H9 (cell line): ENCODE results near the gene UQCR11. TPM values are rescaled to one million over a fixed set of nuclear protein-coding genes. Genes with fewer than 3 reads are reported as not detected.

Experiments
- DNase-seq: peaks from one replicate; pipeline ENCODE4 v3.0.0-alpha.2; 2017
- H2AFZ ChIP-seq: one replicate; pipeline ENCODE4 v1.6.1; 2013; ENCODE audit warnings: mild to moderate bottlenecking, low read length, control low read depth, moderate library complexity
- H2AK5ac ChIP-seq: 2 replicates; pipeline ENCODE4 v1.6.1; 2013; ENCODE audit warnings: low read length, control low read depth, mixed read lengths; ENCODE audit not compliant: insufficient read length
- H2BK120ac ChIP-seq: one replicate; pipeline ENCODE4 v1.6.1; 2013; ENCODE audit warnings: low read depth, mild to moderate bottlenecking, low read length, control low read depth, inconsistent platforms; ENCODE audit not compliant: poor library complexity, severe bottlenecking
- H2BK12ac ChIP-seq: 2 replicates; pipeline ENCODE4 v1.6.1; 2013; ENCODE audit warnings: low read length, control low read depth, mixed read lengths, low read depth; ENCODE audit not compliant: insufficient read length
- H2BK15ac ChIP-seq: 2 replicates; pipeline ENCODE4 v1.6.1; 2013; ENCODE audit warnings: low read depth, low read length, control low read depth
- H2BK20ac ChIP-seq: one replicate; pipeline ENCODE4 v1.6.1; 2013; ENCODE audit warnings: low read depth, mild to moderate bottlenecking, low read length, control low read depth, inconsistent platforms; ENCODE audit not compliant: poor library complexity, severe bottlenecking
- H2BK5ac ChIP-seq: 2 replicates; pipeline ENCODE4 v1.6.1; 2013; ENCODE audit warnings: low read length, control low read depth, mixed read lengths; ENCODE audit not compliant: insufficient read length
- H3K14ac ChIP-seq: 2 replicates; pipeline ENCODE4 v1.6.1; 2013; ENCODE audit warnings: low read length, control low read depth; ENCODE audit not compliant: insufficient read depth
- H3K18ac ChIP-seq: 2 replicates; pipeline ENCODE4 v1.6.1; 2013; ENCODE audit warnings: low read depth, mild to moderate bottlenecking, mixed read lengths, low read length, control low read depth; ENCODE audit not compliant: insufficient read length
- H3K23ac ChIP-seq: 2 replicates; pipeline ENCODE4 v1.6.1; 2013; ENCODE audit warnings: low read length, control low read depth, mixed read lengths, low read depth; ENCODE audit not compliant: insufficient read length
- H3K23me2 ChIP-seq: 2 replicates; pipeline ENCODE4 v1.6.1; 2013; ENCODE audit warnings: low read depth, mild to moderate bottlenecking, mixed read lengths, low read length, control low read depth; ENCODE audit not compliant: insufficient read length, poor library complexity, severe bottlenecking
- H3K27ac ChIP-seq: 2 replicates; pipeline ENCODE4 v1.5.1; 2013; ENCODE audit warnings: low read length, control low read depth, mixed read lengths, low read depth; ENCODE audit not compliant: insufficient read length
- H3K27me3 ChIP-seq: 2 replicates; pipeline ENCODE4 v1.6.1; 2013; ENCODE audit warnings: low read length, control low read depth, inconsistent platforms; ENCODE audit not compliant: insufficient read depth
- H3K4ac ChIP-seq: 2 replicates; pipeline ENCODE4 v1.6.1; 2013; ENCODE audit warnings: low read depth, mild to moderate bottlenecking, control low read depth, inconsistent platforms, low read length, moderate library complexity
- H3K4me1 ChIP-seq: 2 replicates; pipeline ENCODE4 v1.6.1; 2013; ENCODE audit warnings: low read length, control low read depth, inconsistent platforms; ENCODE audit not compliant: insufficient read depth
- H3K4me2 ChIP-seq: 2 replicates; pipeline ENCODE4 v1.6.1; 2013; ENCODE audit warnings: low read length, control low read depth, mixed read lengths; ENCODE audit not compliant: insufficient read length, insufficient read depth
- H3K56ac ChIP-seq: 2 replicates; pipeline ENCODE4 v1.6.1; 2013; ENCODE audit warnings: low read depth, mild to moderate bottlenecking, mixed read lengths, low read length, control low read depth; ENCODE audit not compliant: insufficient read length
- H3K79me1 ChIP-seq: 2 replicates; pipeline ENCODE4 v1.6.1; 2013; ENCODE audit warnings: low read depth, mild to moderate bottlenecking, moderate library complexity, low read length, control low read depth, inconsistent platforms; ENCODE audit not compliant: insufficient read depth, poor library complexity, severe bottlenecking
- H3K79me2 ChIP-seq: 2 replicates; pipeline ENCODE4 v1.6.1; 2013; ENCODE audit warnings: low read length, control low read depth, inconsistent platforms; ENCODE audit not compliant: insufficient read depth
- H3K9ac ChIP-seq: 2 replicates; pipeline ENCODE4 v1.6.1; 2013; ENCODE audit warnings: low read length, control low read depth, mixed read lengths; ENCODE audit not compliant: insufficient read length; ENCODE audit errors: extremely low read depth
- H3K9me3 ChIP-seq: one replicate; pipeline ENCODE4 v1.6.1; 2013; ENCODE audit warnings: low read depth, low read length, inconsistent platforms; ENCODE audit not compliant: control insufficient read depth
- H3T11ph ChIP-seq: one replicate; pipeline ENCODE4 v1.6.1; 2013; ENCODE audit warnings: mild to moderate bottlenecking, low read length, control low read depth, inconsistent platforms
- H4K20me1 ChIP-seq: one replicate; pipeline ENCODE4 v1.6.1; 2013; ENCODE audit not compliant: control insufficient read depth, insufficient read length, insufficient read depth
- H4K5ac ChIP-seq: 2 replicates; pipeline ENCODE4 v1.6.1; 2013; ENCODE audit warnings: low read depth, mild to moderate bottlenecking, mixed read lengths, low read length, control low read depth; ENCODE audit not compliant: insufficient read length
- H4K8ac ChIP-seq: replicated peaks from 2 replicates; pipeline ENCODE4 v1.6.1; 2013; ENCODE audit warnings: low read length, control low read depth, mixed read lengths, low read depth; ENCODE audit not compliant: insufficient read length
- H4K91ac ChIP-seq: 2 replicates; pipeline ENCODE4 v1.6.1; 2013; ENCODE audit warnings: low read depth, mild to moderate bottlenecking, moderate library complexity, mixed read lengths, low read length, control low read depth; ENCODE audit not compliant: insufficient read length
- H3K27ac Mint-ChIP-seq, 3 experiments: 2 replicates in 2 of 3; 3 replicates in 1 of 3; pipeline ENCODE4 v1.8.0; 2020 to 2021; ENCODE audit warnings: mixed read lengths in 3 of 3, mild to moderate bottlenecking in 1 of 3, moderate library complexity in 1 of 3
- H3K27me3 Mint-ChIP-seq: 2 replicates; pipeline ENCODE4 v1.8.0; 2021; ENCODE audit warnings: low read depth, mild to moderate bottlenecking, moderate library complexity, mixed read lengths
- H3K36me3 Mint-ChIP-seq, 3 experiments: 2 replicates in 2 of 3; 3 replicates in 1 of 3; pipeline ENCODE4 v1.8.0; 2020 to 2021; ENCODE audit warnings: low read depth in 3 of 3, mixed read lengths in 3 of 3; ENCODE audit not compliant: insufficient read depth in 1 of 3
- H3K4me1 Mint-ChIP-seq, 2 experiments: 2 replicates each; pipeline ENCODE4 v1.8.0; 2020; ENCODE audit warnings: mixed read lengths in 2 of 2
- H3K4me3 Mint-ChIP-seq, 2 experiments: 2 replicates in 1 of 2; 3 replicates in 1 of 2; pipeline ENCODE4 v1.8.0; 2020 to 2021; ENCODE audit warnings: mild to moderate bottlenecking in 2 of 2, mixed read lengths in 2 of 2, moderate library complexity in 1 of 2
- H3K9me3 Mint-ChIP-seq, 2 experiments: 2 replicates in 1 of 2; 3 replicates in 1 of 2; pipeline ENCODE4 v1.8.0; 2020; ENCODE audit warnings: mild to moderate bottlenecking in 2 of 2, mixed read lengths in 2 of 2, moderate library complexity in 1 of 2
- CTCF ChIP-seq: fragments of 200-600 bp; sonication (generic); conservative IDR thresholded peaks from 3 replicates; pipeline ENCODE4 v1.8.0; 2021; ENCODE audit warnings: antibody characterized with exemption, mild to moderate bottlenecking
- WGBS: extraction: QIAGEN DNeasy Blood & Tissue Kit; methylation state at CpG from one replicate; pipeline ENCODE4 v1.1.7; 2013; ENCODE audit warnings: missing lambda C conversion rate, low lambda C conversion rate, mixed read lengths; ENCODE audit not compliant: insufficient read length; ENCODE audit errors: extremely low coverage; 5-methylcytosine and 5-hydroxymethylcytosine counted together
- total RNA-seq: library from RNA; stranded (reverse); gene quantifications from 2 replicates; pipeline ENCODE4 v1.2.1, GENCODE V29; 2021

Gene UQCR11
- total RNA-seq, 1 experiment from 2014 or later: 174 TPM

DNA sequence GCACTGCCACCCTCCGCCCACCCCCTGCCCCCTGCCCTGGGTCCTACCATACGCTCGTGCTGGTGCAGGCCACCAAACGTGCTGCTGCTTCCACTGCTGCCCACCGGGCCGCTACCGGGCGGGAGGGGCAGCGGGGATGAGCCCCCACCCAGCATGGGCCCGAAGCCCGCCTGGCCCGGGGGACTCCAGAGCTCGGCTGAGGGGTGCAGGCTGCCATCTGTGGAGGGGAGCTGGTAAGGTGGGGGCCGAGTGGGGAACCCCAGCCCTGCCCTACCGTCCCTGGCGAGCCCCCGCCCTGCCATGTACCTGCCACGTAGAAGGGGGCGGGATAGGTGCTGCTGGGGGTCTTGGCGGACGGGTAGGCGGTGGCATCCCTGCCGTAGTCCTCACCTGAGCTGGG is 16.7 kb upstream of the UQCR11 start:
- H3K18ac ChIP-seq: no peak overlapping the region
- no peak overlapping the region for H2AFZ ChIP-seq
- no peak overlapping the region for H3K9ac ChIP-seq
- no peak overlapping the region for H2BK12ac ChIP-seq
- H3K4me1 ChIP-seq: no peaks in the 10 kb centered on the region
- no peak overlapping the region for H4K8ac ChIP-seq
- H2BK5ac ChIP-seq: no peak overlapping the region
- no peak overlapping the region for H3K4me2 ChIP-seq
- H4K5ac ChIP-seq: no peak overlapping the region
- no peak overlapping the region for H2BK15ac ChIP-seq
- no peaks in the 10 kb centered on the region for H3K79me2 ChIP-seq
- no peak overlapping the region for H3T11ph ChIP-seq
- TF ChIP-seq CTCF: no peak
- no peak overlapping the region for H3K27ac ChIP-seq
- no peak overlapping the region for H3K14ac ChIP-seq
- no peak for DNase-seq
- Mint-ChIP-seq H3K27ac (no peak overlapping the region), H3K36me3 (peaks cover 30 to 65% (median 65%) of the 10 kb centered on the region in 3 experiments; a peak in 6 of 7 replicates), H3K9me3 (no peaks in the 10 kb centered on the region), H3K4me3 (no peak overlapping the region), H3K27me3 (no peaks in the 10 kb centered on the region), H3K4me1 (peaks cover 5 to 19% of the 10 kb centered on the region in 2 experiments)
- H3K23me2 ChIP-seq: no peaks in the 10 kb centered on the region
- H2BK120ac ChIP-seq: no peak overlapping the region
- no peak overlapping the region for H3K23ac ChIP-seq
- no peaks in the 10 kb centered on the region for H3K9me3 ChIP-seq
- no peak overlapping the region for H2BK20ac ChIP-seq
- peaks cover 4% of the 10 kb centered on the region for H3K79me1 ChIP-seq
- H4K91ac ChIP-seq: no peak overlapping the region
- H3K56ac ChIP-seq: no peak overlapping the region
- no peak overlapping the region for H3K4ac ChIP-seq
- no peaks in the 10 kb centered on the region for H3K27me3 ChIP-seq
- H2AK5ac ChIP-seq: no peak overlapping the region
- WGBS: no CpG with 5 or more reads among the region's 23 CpGs
- no peaks in the 10 kb centered on the region for H4K20me1 ChIP-seq
